CD4-positive, alpha-beta T cell treated with Interleukin-17A for 1 hour (primary cell): ENCODE data around the gene KCNIP1.

Source experiments
- DNase-seq: peaks from one replicate; pipeline ENCODE4 v3.0.0-alpha.2; 2020

The KCNIP1 gene

GRCh38 chr5:170631466-170632195, 127.8 kb downstream of the KCNIP1 start:
- DNase-seq: no peak

DNA sequence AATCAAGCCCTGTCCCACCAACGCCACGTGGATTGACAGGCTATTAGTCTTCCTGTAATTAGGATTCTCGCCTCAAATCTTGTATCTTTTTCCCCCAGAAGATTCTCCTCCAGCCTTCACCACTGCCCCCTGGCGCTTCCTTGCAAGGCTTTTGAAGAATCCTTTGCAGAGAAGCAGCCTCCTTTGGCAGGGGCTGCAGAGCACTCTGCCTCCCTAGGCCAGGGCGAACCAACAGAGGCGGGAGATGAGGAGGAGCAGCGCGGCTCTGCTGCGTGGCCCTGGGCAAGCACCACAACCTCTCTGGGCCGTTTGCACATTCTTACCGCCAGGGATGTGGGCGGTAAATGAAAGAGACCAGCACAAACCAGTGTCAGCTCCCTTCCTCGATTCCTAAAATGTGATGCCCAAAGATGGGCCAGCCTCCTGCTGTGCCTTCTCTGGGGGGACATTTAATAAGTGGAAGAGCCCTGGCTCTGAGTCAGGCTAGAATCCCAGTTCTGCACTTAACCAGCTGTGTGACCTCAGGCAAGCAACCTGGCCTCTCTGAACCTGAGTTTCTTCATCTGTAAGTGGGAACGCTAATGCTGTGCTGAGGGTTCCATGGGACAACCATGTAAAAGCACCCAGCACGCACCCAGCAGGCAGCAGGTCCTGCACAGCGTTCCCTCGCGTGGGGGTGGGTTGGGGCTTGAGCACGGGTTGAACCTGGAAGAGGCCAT, 128.6 kb downstream of the KCNIP1 start:
- DNase-seq: no peak

- peak; percentile 44 for DNase-seq
These were observed 129.1 kb downstream of the KCNIP1 start for GRCh38 chr5:170632985-170633234.

DNA sequence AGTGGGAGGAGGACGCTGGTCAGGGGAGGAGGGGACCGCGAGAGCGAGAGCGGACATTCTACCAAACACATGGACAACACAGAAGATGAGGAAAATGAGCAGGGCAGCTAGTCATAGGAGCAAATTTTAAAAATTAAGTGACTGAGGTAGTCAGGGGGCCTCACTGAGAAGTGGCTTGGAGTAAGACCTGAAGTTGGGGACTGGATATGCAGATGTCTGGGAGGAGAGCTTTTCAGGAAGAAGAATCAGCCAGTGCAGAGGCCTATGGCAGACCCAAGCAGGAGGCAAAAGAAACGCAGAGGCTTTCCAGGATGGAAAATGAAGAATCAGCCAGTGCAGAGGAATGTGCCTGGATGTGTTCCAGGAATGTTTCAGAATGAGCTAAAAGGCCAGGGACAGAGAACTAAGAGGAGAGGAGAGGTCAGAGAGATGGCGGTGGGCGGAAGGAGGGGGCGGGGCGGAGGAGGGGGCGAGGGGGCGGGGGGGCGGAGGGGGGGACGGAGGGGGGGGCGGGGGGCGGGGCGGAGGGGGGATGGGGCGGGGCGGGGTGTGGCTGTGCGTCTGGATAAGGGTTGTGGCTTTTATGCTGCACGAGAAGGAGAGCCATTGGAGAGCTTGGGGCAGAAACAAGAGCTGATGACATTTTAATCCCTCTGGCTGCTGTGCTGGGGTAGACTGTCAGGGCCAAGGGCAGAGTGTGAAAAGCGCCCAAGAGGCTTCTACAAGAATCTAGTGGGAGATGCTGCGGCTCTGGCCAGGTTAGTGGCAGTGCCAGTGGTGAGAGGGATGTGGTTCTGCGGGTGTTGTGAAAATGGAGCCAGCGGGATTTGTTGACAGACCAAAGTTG, 129.6 kb downstream of the KCNIP1 start:
- DNase-seq: no peak

- DNase-seq: no peak
These were observed 130.6 kb downstream of the KCNIP1 start for GRCh38 chr5:170634256-170634990.

DNA sequence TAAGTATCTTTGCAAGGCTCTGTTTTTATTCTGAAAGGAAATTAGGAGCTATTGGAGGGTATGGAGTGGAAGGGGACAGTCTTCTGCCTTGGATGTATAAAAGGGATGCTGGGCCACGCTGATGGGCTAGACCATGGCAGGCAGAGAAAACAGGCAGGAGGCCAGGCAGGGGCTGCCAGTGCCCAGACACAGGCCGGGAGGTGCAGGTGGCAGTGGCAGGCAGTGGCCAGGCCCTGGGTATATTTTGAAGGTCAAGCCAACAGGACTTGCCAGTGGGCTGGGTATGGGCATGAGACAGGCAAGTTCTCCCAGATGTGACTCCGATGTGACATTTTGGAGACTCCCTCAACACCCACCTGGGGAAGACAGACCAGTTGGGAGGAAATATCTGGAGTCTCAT, 131.9 kb downstream of the KCNIP1 start:
- DNase-seq: no peak

GRCh38 chr5:170636206-170636605, 132.4 kb downstream of the KCNIP1 start:
- no peak for DNase-seq

DNA sequence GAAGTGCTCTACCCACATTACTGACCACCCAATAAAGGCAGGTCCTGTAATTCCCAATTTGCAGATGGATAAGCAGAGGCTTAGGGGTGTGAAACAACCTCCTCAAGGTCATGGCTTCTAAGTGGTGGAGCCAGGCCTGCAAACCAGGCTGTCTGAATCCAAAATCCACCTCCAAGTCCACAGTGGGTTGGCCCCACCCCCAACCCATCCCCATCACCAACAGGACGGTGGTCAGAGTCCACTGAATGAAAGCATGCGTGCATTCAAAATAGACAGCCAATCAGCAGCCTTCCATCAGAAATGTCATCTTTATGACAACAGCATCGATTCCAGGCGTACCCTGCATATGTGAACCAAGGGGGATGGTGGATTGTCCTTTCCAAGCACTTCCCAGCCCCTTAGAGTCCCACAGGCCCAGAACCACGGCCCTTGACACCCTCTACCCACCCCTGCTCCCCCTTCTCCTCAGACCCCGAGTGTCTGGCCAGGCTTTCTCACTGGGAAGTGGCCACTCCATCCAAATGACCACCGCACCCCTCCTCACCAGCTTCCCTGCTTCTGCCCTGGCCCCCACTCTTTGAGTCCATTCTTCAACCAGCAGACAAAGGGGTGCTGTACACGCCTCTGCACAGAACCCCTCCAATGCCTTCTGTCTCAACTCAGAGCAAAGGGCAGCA, 133.1 kb downstream of the KCNIP1 start:
- DNase-seq: no peak

- DNase-seq: no peak
These were observed 134.2 kb downstream of the KCNIP1 start for GRCh38 chr5:170638051-170638450.

DNA sequence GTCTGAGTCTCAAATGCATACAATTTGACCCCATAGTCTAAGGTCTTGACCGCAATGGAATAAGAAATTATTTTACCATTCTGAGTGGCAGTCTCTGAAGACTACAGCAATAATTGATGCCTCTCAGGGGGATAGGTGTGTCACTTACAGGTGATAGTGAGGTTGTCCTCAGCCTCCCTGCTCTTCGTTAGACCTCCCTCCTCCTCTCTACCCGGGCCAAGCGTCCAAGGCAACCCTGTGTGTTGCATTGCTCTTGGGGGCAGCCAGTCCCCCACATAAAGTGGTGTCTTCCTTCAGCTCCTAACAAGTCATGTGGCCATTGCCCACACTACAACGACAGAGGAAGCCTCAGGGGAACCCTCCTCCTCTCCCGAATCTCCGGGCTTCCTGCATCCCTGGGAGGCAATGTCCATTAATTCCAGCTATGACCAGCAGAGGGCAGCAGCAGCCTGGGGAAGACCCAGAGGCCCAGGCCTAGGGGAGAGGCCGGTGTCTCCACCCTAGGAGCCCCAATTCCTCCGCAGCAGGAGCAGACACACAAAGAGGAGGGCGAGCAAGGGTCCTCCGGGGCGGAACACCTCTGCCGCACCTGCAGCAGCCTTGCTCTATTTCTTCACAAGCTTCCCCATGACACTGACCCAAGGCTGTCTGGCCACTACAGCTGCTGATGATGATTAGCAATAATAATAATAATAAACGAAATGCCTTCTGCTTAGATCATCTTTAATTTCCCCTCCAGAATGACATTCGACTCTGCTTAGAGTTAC, 134.8 kb downstream of the KCNIP1 start:
- peak; percentile 49 for DNase-seq

DNA sequence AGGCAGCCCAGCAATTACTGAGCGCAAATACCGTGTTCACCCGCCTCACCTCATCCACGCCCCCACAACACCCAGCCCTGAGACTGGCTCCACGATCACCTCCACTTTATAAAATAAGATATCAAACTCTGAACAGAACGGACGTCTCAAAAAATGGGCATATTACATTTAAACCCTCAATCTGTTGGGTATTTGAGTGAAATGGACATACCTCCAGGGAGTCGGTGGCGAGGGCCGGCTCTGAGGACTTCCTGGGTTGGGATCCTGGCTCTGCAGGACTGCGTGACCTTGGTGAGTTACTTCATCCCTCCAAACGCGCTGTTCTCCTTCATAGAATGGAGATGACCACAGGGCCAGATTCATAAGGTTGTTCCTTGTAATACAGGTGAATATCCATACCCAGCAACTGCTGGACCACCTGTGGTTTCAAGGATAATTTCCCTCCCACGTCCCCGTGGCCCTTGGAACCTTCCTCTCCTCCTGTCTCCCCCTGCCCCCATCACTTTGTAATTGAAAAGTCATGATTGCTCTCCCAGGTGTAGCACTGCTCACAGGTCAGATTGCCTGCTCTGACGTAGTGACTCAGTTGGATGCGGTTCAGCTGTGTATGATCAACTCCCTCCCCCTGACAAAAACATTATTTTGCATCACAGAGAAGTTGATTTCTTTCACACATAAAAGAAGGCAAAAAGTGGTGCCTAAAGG, 135.6 kb downstream of the KCNIP1 start:
- DNase-seq: no peak

- no peak for DNase-seq
These were observed 137.1 kb downstream of the KCNIP1 start for GRCh38 chr5:170640731-170641588.

GRCh38 chr5:170641589-170642031, 137.8 kb downstream of the KCNIP1 start:
- no peak for DNase-seq

GRCh38 chr5:170642066-170642735, 138.4 kb downstream of the KCNIP1 start:
- no peak for DNase-seq

- no peak for DNase-seq
These were observed 139.1 kb downstream of the KCNIP1 start for GRCh38 chr5:170642776-170643436.

GRCh38 chr5:170643591-170643990, 139.8 kb downstream of the KCNIP1 start:
- DNase-seq: no peak

GRCh38 chr5:170644501-170644900, 140.7 kb downstream of the KCNIP1 start:
- no peak for DNase-seq

- no peak for DNase-seq
These were observed 144.7 kb downstream of the KCNIP1 start for GRCh38 chr5:170648541-170648940.

DNA sequence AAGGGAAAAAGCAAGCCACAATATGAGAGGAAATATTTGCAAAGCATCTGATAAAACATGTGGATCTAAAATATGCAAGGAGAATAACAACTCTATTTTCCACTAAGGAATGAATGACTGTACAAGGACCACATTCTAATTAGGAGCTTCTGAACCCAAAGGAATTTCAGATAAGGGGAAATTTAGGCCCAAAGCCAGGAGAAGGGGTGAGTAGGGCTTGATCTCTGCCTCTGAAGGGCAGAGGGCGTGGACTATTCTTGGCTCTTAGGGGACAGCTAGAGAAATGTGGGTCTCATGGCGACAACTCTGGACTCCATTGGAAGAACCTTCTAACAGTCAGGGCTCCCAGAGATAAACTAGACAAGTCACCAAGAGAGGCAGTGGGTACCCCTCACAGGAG, 147.0 kb downstream of the KCNIP1 start:
- DNase-seq: no peak
